ENCODE measurements around the gene OSBPL3.

DNA sequence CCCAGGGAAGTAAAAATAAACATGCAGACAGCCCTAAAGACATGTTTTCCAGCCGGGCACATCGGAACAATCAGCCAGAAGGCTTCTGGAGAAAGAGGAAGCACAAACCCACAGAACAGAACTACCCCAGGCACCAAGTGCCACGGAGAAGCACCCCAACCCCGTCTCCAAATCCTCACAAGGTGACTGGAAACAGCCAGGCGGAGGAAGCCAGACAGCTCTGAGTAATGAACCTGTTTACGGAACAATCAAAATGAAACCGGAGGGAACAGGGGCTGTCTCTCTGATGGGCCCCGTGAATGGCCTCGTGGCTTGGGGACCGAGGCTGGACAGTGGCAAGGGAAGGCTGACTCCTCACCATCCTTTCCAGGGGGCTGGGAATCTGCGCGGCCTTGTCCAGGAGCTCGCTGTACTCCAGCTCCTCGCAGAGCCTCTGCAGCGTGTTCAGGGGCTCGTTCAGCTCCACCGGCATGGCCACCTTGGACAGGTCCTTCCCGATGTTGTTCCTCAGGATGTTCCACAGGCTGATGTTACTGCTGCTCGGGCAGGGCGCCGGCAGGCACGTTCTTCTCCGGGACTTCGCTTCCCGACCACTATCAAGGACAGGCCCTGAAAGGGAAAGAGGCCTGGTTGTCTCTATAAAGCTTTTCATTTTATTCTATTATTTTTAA lies 145.7 kb downstream of the OSBPL3 start:
- TF ChIP-seq, protein P1, sequence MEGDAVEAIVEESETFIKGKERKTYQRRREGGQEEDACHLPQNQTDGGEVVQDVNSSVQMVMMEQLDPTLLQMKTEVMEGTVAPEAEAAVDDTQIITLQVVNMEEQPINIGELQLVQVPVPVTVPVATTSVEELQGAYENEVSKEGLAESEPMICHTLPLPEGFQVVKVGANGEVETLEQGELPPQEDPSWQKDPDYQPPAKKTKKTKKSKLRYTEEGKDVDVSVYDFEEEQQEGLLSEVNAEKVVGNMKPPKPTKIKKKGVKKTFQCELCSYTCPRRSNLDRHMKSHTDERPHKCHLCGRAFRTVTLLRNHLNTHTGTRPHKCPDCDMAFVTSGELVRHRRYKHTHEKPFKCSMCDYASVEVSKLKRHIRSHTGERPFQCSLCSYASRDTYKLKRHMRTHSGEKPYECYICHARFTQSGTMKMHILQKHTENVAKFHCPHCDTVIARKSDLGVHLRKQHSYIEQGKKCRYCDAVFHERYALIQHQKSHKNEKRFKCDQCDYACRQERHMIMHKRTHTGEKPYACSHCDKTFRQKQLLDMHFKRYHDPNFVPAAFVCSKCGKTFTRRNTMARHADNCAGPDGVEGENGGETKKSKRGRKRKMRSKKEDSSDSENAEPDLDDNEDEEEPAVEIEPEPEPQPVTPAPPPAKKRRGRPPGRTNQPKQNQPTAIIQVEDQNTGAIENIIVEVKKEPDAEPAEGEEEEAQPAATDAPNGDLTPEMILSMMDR (IDR thresholded peaks at IDR 0.05; ENCODE audit: poor library complexity, severe bottlenecking) = no peak
- TF ChIP-seq EZH2 (IDR thresholded peaks at IDR 0.05; ENCODE audit: borderline replicate concordance, insufficient read depth, low read length, poor library complexity, severe bottlenecking) (no peak), TAF1 (IDR thresholded peaks at IDR 0.05; ENCODE audit: low read depth) (no peak), RAD21 (conservative IDR thresholded peaks at IDR 0.05) (no peak)

All from neural cell (in vitro differentiated cells).